OCI-LY7 (cell line): ENCODE measurements around the gene C1QTNF2. TPM values are rescaled to one million over a fixed set of nuclear protein-coding genes. Genes with fewer than 3 reads are reported as not detected.

Experiments
- BruUV-seq: library from RNA; stranded (reverse); fragments of 400-500 nt; replicated peaks from 2 replicates; lab custom pipeline; 2021; lab: Mats Ljungman, UMichigan
- CTCF ChIA-PET: fragments of 300-600 bp; sonication (Branson Sonifier 250); formaldehyde crosslinking; loops from one replicate; lab custom pipeline; 2022; ENCODE audit warnings: antibody characterized with exemption; ENCODE audit not compliant: unreplicated experiment; lab: Charles Lee
- POLR2A ChIA-PET: fragments of 300-600 bp; sonication (Branson Sonifier 250); formaldehyde crosslinking; loops from one replicate; lab custom pipeline; 2022; ENCODE audit warnings: antibody characterized with exemption; lab: Charles Lee
- DNase-seq: peaks from one replicate; pipeline ENCODE4 v3.0.0-alpha.2; 2015; ENCODE audit warnings: low spot score
- H2AFZ ChIP-seq: fragments of 200-600 bp; sonication (generic), shearing (Covaris generic); 2 replicates; pipeline ENCODE4 v1.6.1; 2014; ENCODE audit warnings: mild to moderate bottlenecking, antibody characterized with exemption, low read length, moderate library complexity
- H3K27ac ChIP-seq: fragments of 200-600 bp; sonication (generic); 2 replicates; pipeline ENCODE4 v1.5.1; 2014; ENCODE audit warnings: mixed run types, low read depth, mild to moderate bottlenecking, moderate library complexity, low read length, inconsistent platforms; ENCODE audit not compliant: poor library complexity, severe bottlenecking
- H3K36me3 ChIP-seq: fragments of 200-600 bp; sonication (generic); 2 replicates; pipeline ENCODE4 v1.6.1; 2014; ENCODE audit warnings: mild to moderate bottlenecking, antibody characterized with exemption, low read length, moderate library complexity, mixed read lengths; ENCODE audit not compliant: insufficient read depth
- H3K4me1 ChIP-seq: fragments of 200-600 bp; sonication (generic); 2 replicates; pipeline ENCODE4 v1.5.1; 2014; ENCODE audit warnings: mild to moderate bottlenecking, low read length; ENCODE audit not compliant: insufficient read depth, poor library complexity, severe bottlenecking
- H3K4me2 ChIP-seq: fragments of 200-600 bp; sonication (generic); 2 replicates; pipeline ENCODE4 v1.6.1; 2014; ENCODE audit warnings: mild to moderate bottlenecking, low read length
- H3K4me3 ChIP-seq: fragments of 200-600 bp; sonication (generic); 2 replicates; pipeline ENCODE4 v1.5.1; 2014; ENCODE audit warnings: mild to moderate bottlenecking, low read depth, low read length; ENCODE audit not compliant: poor library complexity, severe bottlenecking
- H3K79me2 ChIP-seq: fragments of 200-600 bp; sonication (generic); 2 replicates; pipeline ENCODE4 v1.6.1; 2016; ENCODE audit warnings: low read depth, mild to moderate bottlenecking, low read length, moderate library complexity, mixed read lengths; ENCODE audit not compliant: insufficient read depth
- H3K9me2 ChIP-seq: fragments of 200-600 bp; sonication (generic); 2 replicates; pipeline ENCODE4 v1.6.1; 2016; ENCODE audit warnings: mild to moderate bottlenecking, low read length, mixed read lengths; ENCODE audit not compliant: insufficient read depth
- H3K9me3 ChIP-seq: fragments of 200-600 bp; sonication (generic); 2 replicates; pipeline ENCODE4 v1.6.1; 2014; ENCODE audit warnings: mild to moderate bottlenecking, mixed run types, low read length, mixed read lengths
- H4K20me1 ChIP-seq: fragments of 200-600 bp; sonication (generic); 2 replicates; pipeline ENCODE4 v1.6.1; 2014; ENCODE audit warnings: mild to moderate bottlenecking, antibody characterized with exemption, low read length, moderate library complexity, mixed read lengths; ENCODE audit not compliant: insufficient read depth
- EZH2phosphoT487 ChIP-seq: fragments of 200-600 bp; sonication (generic); IDR thresholded peaks from 2 replicates; pipeline ENCODE4 v1.6.1; 2018; ENCODE audit warnings: low read depth, borderline replicate concordance, mild to moderate bottlenecking, mixed run types, antibody characterized with exemption, low read length, moderate library complexity, mixed read lengths
- intact Hi-C: fragments of 100-400 bp; cut with micrococcal nuclease; formaldehyde crosslinking; loops from one replicate; pipeline ENCODE4 v1.10.0; 2022; ENCODE audit not compliant: unreplicated experiment
- total RNA-seq, 2 experiments: library from RNA; depleted of rRNA in 1 of 2; stranded (reverse); fragments of >200 nt in 1 of 2; shearing (Covaris generic) in 1 of 2; gene quantifications; 2 replicates each; pipeline ENCODE4 v1.2.3, GENCODE V29; 2014 to 2022
- TF ChIP-seq, protein P1 (sequence below): fragments of 200-600 bp; sonication (generic); conservative IDR thresholded peaks from 2 replicates; pipeline ENCODE4 v1.5.1; 2014; ENCODE audit warnings: mild to moderate bottlenecking, antibody characterized with exemption, low read length, moderate library complexity, mixed read lengths

The C1QTNF2 gene
- total RNA-seq, 2 experiments from 2014 or later, result not detected

DNA sequence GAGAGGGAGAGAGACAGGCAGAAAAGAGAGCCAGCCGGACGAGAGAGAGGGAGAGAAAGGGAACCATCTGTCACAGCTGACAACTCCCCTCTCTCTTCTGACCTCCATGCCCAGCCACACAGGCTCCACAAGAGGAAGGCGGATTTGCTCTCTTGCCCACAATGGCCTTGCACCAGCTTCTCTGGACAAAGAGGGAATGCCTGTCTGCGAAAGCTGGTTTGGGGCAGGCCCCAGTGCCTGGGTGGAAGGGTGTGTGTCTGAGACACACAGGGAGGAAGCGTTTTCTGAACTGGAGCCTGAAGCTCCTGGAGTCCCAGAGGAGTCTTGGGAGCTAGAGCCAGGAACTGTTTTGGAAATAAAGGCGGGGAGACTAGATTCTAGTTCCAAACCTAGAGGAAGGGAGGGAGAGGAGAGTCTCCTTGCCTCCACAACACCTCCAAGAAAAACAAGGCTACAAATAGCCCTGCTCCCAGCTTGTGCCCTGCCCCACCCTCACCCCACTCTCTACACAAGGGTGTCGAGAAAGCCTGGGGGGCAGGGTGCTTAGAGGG is 12.5 kb downstream of the C1QTNF2 start:
- no TSS peak for BruUV-seq
- no peak for DNase-seq
- intact Hi-C loops, result no loop called here
- Histone ChIP-seq H3K9me2 (no peaks in the 10 kb centered on the region), H3K79me2 (no peaks in the 10 kb centered on the region), H3K4me3 (no peak overlapping the region), H3K27ac (no peak overlapping the region), H3K4me1 (no peaks in the 10 kb centered on the region), H3K9me3 (no peaks in the 10 kb centered on the region), H2AFZ (no peak overlapping the region), H3K4me2 (no peak overlapping the region), H4K20me1 (no peaks in the 10 kb centered on the region), H3K36me3 (no peaks in the 10 kb centered on the region)
- TF ChIP-seq EZH2phosphoT487, result no peak
- TF ChIP-seq, protein P1, sequence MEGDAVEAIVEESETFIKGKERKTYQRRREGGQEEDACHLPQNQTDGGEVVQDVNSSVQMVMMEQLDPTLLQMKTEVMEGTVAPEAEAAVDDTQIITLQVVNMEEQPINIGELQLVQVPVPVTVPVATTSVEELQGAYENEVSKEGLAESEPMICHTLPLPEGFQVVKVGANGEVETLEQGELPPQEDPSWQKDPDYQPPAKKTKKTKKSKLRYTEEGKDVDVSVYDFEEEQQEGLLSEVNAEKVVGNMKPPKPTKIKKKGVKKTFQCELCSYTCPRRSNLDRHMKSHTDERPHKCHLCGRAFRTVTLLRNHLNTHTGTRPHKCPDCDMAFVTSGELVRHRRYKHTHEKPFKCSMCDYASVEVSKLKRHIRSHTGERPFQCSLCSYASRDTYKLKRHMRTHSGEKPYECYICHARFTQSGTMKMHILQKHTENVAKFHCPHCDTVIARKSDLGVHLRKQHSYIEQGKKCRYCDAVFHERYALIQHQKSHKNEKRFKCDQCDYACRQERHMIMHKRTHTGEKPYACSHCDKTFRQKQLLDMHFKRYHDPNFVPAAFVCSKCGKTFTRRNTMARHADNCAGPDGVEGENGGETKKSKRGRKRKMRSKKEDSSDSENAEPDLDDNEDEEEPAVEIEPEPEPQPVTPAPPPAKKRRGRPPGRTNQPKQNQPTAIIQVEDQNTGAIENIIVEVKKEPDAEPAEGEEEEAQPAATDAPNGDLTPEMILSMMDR, result no peak
- POLR2A ChIA-PET, result interaction anchor here (0.6 kb wide), 1 partner anchor 50 kb away, joined by 3 read pairs; no protein-coding TSS in a partner anchor
- CTCF ChIA-PET, result no interaction called here

DNA sequence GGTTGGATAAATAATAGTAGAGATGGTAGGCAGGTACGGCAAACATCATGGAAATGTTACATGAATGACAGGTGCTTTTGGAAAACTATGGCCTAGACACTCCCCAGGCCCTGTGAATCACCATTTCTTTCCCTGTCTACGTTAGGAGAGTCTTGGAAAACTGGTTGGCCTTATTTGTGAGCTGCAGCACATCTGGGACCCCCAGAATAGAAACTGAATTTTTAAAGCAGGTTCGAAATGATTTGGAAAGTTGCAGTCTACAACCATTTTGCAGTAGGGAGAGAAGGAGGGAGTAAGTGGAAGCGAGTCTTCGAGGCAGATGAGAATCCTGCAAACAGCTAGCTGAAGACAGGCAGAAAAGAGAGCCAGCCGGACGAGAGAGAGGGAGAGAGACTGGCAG is 13.0 kb downstream of the C1QTNF2 start:
- no TSS peak for BruUV-seq
- no peaks in the 10 kb centered on the region for H3K9me2 ChIP-seq
- no peaks in the 10 kb centered on the region for H3K9me3 ChIP-seq
- no peak overlapping the region for H3K27ac ChIP-seq
- H3K79me2 ChIP-seq, result no peaks in the 10 kb centered on the region
- ChIA-PET POLR2A (interaction anchor here (0.6 kb wide), 2 partner anchors 51 to 91 kb away, joined by 3 to 4 read pairs; no protein-coding TSS in a partner anchor), CTCF (no interaction called here)
- TF ChIP-seq, protein P1, result no peak
- H3K4me1 ChIP-seq, result no peaks in the 10 kb centered on the region
- no peak overlapping the region for H2AFZ ChIP-seq
- no peak overlapping the region for H3K4me2 ChIP-seq
- H3K4me3 ChIP-seq, result no peak overlapping the region
- intact Hi-C loops, result no loop called here
- H3K36me3 ChIP-seq, result no peaks in the 10 kb centered on the region
- no peaks in the 10 kb centered on the region for H4K20me1 ChIP-seq
- DNase-seq, result no peak

DNA sequence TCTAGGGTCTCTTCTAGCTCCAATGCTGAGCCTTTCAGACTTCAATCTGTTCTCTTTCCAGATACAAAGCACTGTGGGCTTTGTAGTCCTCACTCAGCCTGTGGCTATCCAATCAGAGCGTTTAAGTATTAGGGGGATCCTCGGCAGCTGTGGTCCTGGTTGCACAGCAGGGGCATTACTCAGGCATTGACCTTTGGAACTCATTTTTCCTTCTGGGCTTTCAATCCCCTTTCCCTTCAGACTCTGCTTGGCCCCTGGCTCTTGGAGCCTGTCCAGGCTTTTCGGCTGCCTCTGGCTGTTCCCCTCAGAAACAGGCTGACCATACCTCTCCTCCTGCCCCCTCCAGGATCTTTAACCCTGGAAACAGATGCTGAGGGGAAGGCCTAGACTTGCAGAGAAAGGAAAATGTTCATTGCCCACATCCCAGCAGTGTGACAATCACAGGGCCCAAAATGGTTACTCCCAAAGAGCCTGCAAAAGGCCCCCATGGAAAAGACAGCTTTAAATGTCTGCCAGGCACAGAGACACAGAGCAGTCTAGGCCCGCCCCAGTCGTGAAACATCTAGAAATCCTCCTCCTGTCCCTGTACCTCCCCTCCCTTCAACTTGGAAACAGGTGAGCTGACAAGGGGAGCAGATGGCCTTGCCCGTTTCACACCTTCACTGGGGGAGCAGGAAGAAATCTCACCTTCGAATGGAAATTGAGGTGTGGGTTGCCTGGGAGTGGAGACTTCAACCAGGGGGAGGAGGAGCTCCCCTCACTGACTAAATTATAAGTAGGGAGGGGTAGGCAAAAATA is 13.7 kb downstream of the C1QTNF2 start:
- H3K9me3 ChIP-seq, result no peaks in the 10 kb centered on the region
- H4K20me1 ChIP-seq, result no peaks in the 10 kb centered on the region
- TF ChIP-seq EZH2phosphoT487, result no peak
- TF ChIP-seq, protein P1, result no peak
- no TSS peak for BruUV-seq
- H3K36me3 ChIP-seq, result no peaks in the 10 kb centered on the region
- no peak overlapping the region for H3K27ac ChIP-seq
- H3K4me1 ChIP-seq, result no peaks in the 10 kb centered on the region
- H3K4me2 ChIP-seq, result no peak overlapping the region
- ChIA-PET POLR2A (interaction anchor here (0.6 kb wide), 3 partner anchors 29 to 1544 kb away, joined by 3 to 6 read pairs (median 4); no protein-coding TSS in a partner anchor), CTCF (no interaction called here)
- no peak overlapping the region for H2AFZ ChIP-seq
- no peak overlapping the region for H3K4me3 ChIP-seq
- H3K9me2 ChIP-seq, result no peaks in the 10 kb centered on the region
- intact Hi-C loops, result no loop called here
- no peaks in the 10 kb centered on the region for H3K79me2 ChIP-seq
- no peak for DNase-seq
